AG09319 (cell line): Measurements from ENCODE around the gene CORO1C.
"Not testable (repeated sequence)": the region's sequence is repeated elsewhere in the genome, so short reads cannot be mapped to it uniquely, and the experiment has no call there.

ENCODE experiments used
- DNase-seq: peaks from one replicate; pipeline ENCODE4 v3.0.0-alpha.2; 2010; ENCODE audit warnings: low read depth; ENCODE audit errors: extremely low read depth
- CTCF ChIP-seq: IDR thresholded peaks from 2 replicates; pipeline ENCODE4 v1.5.1; 2011; ENCODE audit warnings: low read depth, mild to moderate bottlenecking, inconsistent platforms, low read length, moderate library complexity

CORO1C gene

GRCh38 chr12:108667349-108667748, 64.0 kb downstream of the CORO1C start:
- no peak for DNase-seq
- no peak for TF ChIP-seq CTCF

DNA sequence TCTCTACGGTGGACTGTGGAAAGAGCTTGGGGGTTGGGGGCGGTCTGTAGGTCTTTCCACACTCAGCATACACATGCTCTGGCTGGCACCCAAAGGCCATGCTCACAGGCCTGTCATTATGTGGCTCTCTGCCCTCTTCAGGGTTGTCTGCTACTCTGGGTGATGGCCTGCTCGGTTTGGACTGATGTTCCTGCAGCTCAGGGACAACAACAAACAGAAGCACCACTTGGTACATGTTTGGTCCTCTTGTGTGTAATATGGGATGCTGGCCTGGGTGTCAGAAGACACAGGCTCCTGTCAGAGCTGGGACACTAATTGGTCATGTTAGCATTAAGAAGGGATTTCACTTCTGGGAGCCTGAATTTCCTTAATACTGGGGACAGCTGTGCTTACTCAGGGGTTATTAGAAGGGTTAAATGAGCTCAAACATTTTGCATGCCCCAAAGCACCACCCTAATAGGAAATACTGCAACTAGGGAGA, 64.9 kb downstream of the CORO1C start:
- no peak for DNase-seq
- no peak for TF ChIP-seq CTCF

- no peak for DNase-seq
- TF ChIP-seq CTCF = no peak
Observed at GRCh38 chr12:108665608-108666202, 65.6 kb downstream of the CORO1C start.

- DNase-seq = peak; percentile 88
Observed at GRCh38 chr12:108664338-108665258, 66.7 kb downstream of the CORO1C start.

DNA sequence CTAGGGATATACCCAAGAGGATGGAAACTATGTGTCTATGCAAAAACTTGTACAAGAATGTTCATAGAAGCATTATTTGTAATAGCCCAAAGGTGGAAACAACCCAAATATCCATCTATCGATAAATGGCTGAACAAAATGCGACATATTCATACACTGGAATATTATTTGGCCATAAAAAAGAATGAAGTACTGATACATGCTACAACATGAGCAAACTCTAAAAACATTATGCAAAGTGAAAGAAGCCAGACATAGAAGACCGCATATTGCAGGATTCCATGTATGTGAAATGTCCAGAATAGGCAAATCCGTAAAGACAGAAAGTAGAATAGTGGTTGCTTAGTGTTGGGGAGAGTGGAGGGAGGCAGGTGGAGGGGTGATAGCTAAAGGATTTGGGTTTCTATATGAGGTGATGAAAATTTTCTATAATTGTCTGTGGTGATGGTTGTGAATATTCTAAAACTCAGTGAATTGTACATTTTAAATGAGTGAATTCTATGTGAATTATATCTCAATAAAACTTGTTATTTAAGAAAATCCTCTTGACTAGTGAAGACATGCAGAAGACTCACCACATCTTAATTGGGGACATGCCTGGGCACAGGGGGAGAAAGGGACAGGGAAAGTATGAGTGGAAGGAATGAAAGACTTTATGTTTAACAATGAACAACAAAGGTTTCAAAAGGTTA, 67.8 kb downstream of the CORO1C start:
- TF ChIP-seq CTCF = no peak
- DNase-seq = no peak

More at GRCh38 chr12:108664338-108665258, 66.7 kb downstream of the CORO1C start:
- peak; percentile 88 for TF ChIP-seq CTCF

GRCh38 chr12:108658115-108658514, 73.2 kb downstream of the CORO1C start:
- DNase-seq = not testable (repeated sequence)

- DNase-seq = no peak
- TF ChIP-seq CTCF = no peak
Observed at GRCh38 chr12:108657130-108657745, 74.1 kb downstream of the CORO1C start.

- DNase-seq = not testable (repeated sequence)
Observed at GRCh38 chr12:108656247-108656646, 75.1 kb downstream of the CORO1C start.

GRCh38 chr12:108655812-108656175, 75.5 kb downstream of the CORO1C start:
- DNase-seq = not testable (repeated sequence)

GRCh38 chr12:108654622-108655021, 76.7 kb downstream of the CORO1C start:
- DNase-seq = not testable (repeated sequence)
